Bone marrow (tissue), 2 donors: ENCODE measurements around the gene DOP1A.

Experiments
- DNase-seq, 2 donors: peaks; one replicate each; lab custom pipeline; 2025; lab: John Stamatoyannopoulos, UW

Gene DOP1A

DNA sequence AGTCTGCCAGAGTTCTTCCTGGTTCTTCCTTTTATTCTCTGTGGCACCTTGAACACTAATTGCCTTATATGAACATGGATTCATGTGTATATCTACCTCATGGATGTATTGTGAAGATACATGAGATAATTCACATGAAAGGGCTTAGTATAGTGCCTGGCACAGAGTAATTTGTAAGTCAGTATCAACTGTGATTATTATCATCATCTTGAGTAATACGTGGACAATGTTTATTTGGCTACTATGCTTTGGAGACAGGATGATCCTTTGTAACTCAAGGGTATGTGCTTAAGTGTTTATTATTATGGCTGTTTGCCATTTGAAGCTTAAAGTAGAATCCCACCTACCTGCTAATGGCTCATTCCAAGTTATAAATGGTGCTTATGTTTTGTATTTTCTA lies 16.0 kb downstream of the DOP1A start:
- DNase-seq = no peak

DNA sequence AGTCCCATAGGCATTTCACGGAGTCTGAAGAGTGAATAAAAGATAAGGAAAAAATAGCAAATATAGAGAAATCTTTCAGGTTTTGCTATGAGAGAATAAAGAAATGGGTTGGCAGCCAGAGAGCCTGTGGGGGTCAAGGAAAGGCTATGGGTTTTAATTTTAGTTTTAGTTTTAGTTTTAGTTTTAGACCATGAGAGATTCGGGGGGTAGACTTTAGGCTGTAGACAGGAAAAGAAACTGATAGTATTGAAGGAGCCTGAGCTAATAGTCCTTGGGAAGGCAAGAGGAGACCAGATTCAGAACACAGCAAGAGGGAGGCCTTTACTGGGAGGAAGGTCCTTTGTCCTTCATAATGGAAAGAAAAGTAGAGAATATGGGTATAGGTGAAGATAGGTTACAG lies 19.3 kb downstream of the DOP1A start:
- peak in 1 of 2 donors; percentile 16 for DNase-seq

DNA sequence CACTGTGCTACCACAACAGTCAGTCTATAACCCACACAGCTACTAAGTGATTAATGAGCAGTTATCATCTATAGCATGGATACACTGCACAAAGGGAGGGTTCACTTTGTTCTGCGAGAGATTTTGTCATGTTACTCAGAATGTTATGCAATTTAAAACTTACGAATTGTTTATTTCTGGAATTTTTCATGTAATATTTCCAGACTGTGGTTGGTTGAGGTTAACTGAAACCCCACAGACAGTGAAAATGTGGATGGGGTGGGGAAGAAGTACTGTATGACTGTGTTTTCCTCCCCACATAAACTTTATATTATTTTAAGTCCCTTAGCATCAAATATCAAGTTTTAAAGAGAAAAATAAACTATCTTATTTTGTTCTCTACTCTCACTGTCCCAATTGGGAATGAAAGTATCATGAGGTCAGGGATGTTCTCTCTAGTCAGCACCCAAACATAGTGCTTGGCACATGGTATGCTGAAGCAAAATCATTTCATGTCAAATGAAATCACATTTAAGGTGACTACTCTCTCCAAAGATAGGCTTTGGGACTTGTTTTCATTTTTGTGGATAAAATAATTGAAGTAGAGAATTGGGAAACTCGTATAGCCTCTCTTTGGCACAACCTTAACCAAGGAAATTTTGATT lies 25.4 kb downstream of the DOP1A start:
- DNase-seq = no peak

DNA sequence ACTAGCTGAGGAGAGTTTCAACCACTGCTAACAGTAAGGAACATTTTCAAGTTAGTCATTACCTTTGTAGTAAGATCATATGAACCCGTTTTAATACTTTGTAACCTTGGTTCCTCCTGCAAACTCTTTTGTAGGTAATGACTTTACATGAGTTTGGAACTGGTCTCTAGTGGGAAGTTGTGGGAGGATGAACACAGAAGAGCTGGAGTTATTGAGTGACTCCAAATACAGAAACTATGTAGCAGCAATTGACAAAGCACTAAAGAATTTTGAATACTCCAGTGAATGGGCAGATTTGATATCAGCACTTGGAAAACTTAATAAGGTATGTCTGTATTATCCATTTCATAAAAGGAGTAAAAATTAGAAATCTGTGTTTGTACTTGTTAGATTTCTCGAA lies 29.3 kb downstream of the DOP1A start:
- no peak for DNase-seq

DNA sequence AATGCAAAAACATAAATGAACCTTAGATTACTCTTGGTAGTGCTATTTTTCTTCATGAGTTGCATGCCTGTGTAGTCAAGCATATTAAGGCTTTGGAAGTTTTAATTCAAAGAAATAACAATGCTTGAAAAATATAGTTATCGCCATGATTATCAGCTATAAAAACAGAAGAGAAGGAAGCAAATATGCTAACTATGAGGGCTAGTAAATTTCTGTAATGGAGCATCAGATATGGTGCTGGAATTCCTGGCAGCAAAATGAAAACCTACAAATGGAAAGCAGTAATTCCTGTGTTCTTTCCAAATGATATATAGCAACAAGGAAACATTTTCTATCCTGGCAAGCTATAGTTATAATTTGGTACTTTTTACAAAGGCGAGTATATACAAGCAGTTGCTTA lies 29.7 kb downstream of the DOP1A start:
- DNase-seq = no peak

DNA sequence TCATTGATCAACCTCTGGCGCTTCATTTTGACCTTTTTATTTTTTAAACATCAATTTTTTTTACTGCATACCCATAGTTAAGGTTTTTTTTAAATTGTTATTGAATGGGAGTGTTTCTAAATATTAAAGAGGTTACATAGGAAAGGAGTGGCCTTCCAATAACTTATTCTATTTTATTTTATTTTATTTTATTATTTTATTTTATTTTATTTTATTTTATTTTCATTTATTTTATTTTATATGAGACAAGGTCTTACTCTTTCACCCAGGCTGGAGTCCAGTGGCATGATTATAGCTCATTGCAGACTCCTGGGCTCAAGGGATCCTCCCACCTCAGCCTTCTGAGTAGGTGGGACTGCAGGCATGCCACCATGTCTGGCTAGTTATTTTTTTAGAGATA lies 30.2 kb downstream of the DOP1A start:
- no peak for DNase-seq

DNA sequence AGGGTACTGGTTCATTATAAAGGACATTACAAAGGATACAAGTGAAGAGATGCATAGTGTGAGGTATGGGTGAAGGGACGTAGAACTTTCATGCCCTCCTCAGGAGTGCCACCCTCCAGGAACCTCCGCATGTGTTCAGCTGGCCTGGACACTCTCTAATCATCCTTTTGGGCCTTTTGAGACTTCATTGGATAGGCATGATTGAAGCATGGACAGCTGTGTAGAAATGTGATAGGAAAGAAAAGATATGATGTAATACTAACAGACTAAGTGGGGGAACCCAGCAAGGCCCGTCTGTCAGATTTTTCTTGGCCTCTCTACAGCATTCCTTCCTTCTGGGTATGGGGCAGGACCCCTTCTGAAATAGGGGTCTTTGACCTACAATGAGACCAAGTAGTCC lies 31.1 kb downstream of the DOP1A start:
- DNase-seq = no peak

DNA sequence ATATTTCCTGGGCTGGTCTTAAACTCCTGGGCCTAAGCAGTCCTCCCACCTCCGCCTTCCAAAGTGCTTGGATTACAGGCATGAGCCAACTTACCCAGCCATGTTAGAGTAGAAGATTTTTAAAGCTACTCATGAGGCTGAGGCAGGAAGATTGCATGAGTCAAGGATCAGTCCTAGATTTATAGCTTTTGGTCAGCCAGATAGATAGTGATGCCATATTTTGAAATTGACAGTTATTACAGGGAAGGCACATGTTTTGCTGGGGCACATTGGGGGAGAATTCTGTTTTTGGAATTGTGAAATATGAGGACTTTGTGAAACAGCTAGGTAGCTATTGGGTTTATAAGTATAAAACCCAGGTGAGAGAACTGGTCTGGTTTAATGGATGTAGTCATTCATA lies 40.9 kb downstream of the DOP1A start:
- no peak for DNase-seq

DNA sequence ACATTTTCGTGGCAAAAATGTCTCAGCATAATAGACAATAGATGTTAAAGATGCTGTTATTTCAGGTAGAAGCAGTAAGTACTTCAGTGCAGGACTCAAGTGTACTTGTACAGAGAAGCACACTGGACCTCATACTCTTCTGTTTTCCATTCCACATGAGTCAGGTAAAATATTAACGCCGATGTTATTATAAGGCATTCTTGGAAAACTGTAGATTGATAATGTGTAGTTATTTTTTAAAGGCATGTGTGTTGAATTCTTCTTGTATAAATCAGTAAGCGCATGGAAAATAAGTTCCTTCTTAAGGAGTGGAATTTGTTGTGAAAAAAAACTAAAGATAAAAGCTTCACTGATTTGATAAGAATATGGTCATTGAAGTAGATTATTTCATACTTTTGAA lies 45.8 kb downstream of the DOP1A start:
- no peak for DNase-seq

DNA sequence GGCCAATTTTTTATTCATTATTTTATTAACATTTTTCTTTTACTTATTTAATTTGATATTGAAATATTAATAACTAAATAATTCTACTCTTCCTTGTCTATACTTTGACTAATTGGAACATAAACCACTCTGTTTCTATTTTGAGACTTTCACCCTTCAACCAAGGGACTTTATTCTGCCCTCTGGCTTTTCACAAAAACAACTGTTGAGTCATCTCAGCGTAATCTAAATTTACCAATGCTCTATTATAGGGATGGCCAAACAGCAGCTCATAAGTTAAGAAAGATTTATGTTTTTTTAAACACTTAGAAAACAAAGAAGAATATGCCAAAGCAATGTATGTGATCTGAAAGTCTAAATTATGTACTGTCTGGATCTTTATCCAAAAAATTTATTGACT lies 46.7 kb downstream of the DOP1A start:
- no peak for DNase-seq

DNA sequence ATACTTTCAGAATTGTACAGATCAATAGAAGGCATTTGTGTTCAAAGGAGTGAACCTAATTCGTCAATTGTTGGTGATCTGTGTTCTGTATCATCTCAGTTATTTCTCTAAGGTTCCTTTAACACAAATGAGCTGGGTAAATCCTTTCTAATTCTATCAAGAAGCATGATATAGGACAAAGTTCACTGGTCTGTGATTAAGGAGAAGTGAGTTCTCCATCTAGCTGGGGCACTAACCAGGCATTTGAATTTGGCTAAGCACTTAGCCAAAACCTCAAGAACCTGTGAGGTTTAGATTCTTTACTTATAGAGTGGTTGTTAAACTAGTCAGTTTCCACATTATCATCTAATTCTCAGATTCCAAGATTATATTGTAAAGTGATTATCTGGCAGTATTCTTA lies 50.3 kb downstream of the DOP1A start:
- no peak for DNase-seq

DNA sequence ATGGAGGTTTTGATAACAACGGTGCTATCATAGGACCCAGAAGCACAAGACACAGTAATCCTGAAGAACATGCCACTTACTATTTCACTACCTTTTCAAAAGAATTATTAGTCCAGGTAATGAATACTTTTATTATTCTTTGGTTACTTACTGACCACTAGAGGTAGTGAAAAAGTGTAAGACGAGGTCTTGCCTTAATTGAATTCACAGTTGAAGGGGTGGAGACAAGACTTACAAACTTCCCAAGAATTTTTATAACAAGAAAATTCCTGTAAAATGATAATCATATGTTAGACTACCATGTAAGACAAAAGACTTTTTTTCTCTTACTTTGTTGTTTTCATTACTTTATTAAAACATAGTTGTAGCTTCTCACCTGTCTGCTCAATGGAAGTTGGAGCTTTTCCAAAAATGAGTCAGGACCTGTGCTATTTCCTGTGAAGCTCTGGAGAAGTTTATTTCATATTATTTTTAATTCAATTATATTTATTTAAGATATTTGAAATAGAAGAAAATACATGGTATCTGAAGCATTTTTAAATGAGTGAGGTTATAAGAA lies 52.4 kb downstream of the DOP1A start:
- DNase-seq = no peak

DNA sequence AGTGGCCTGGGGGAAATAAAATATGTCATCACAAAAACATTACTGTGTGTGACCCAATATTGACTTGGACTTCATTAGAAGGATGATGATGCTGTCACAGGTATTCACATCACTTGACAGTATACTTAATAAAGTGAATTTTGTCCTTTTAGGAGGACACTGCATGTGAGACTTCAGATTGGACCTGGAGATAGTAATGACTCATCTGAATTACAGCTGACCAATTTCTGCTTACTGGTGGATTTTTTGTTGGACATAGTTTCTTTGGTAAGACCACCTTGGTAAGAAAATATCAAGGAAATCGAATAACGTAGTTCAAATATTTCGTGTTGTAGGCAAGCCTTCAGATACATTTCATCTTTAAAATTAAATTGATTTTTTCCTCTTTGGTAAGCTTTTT lies 57.1 kb downstream of the DOP1A start:
- DNase-seq = no peak

DNA sequence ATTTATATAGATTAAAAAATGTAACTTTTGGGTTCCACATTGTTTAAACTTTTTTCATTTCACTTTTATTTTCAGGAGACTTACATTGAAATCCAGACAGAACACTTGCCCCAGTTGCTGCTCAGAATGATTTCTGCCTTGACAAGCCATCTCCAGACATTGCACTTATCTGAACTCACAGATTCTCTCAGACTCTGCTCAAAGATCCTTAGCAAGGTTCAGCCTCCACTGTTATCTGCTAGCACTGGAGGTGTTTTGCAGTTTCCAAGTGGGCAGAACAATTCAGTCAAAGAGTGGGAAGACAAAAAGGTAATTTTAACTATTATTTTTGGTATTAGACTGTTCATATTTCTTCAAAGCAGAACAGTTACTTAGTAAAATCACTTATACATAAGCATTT lies 58.0 kb downstream of the DOP1A start:
- DNase-seq = no peak

DNA sequence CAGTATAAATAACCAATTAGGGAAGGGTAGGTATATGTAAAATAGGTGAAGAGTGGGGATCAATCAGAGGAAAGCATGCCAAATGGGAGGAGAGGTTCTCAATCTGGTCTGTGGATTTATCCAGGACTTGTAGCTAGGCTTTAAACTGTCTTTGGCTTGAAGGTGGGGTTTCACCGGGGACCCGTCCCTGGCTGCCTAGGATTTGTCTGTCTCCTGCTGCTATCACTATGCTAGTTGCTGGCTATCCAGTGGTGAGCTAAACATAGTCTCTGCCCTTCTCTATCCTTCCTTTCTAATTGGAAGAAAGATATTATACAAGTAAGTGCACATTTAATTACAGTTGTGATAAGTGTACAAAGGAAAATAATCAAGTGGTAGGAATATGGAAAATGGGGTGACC lies 58.8 kb downstream of the DOP1A start:
- DNase-seq = no peak

DNA sequence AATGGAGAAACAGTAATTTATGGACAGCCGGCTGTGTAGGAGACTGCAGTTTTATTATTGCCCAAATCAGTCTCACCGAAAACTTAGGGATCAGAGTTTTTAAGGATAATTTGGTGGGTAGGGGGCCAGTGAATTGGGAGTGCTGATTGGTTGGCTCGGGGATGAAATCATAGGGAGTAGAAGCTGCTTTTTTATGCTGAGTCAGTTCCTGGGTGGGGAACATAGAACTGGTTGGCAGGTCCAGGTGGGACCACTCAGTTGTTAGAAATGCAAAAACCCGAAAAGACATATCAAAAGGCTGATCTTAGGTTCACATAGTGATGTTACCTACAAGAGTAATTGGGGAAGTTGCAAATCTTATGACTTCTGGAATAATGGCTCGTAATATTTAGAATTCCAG lies 59.3 kb downstream of the DOP1A start:
- no peak for DNase-seq

DNA sequence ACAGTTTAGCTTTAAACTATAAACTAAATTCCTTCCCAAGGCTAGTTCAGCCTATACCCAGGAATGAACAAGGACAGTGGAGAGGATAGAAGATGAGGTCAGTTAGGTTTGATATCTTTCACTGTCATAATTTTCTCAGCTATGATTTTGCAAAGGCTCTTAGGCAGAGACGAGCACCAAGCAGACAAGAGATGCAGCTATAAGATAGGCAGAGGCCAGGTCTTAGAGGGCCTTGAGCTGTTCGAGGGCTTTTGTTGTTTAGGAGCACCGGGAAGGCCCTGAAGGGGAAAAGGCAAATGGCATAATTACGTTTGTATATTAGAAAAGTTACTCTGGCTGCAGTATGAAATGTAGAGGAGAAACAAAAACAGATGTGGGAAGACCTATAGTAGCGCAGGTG lies 59.8 kb downstream of the DOP1A start:
- DNase-seq = no peak

DNA sequence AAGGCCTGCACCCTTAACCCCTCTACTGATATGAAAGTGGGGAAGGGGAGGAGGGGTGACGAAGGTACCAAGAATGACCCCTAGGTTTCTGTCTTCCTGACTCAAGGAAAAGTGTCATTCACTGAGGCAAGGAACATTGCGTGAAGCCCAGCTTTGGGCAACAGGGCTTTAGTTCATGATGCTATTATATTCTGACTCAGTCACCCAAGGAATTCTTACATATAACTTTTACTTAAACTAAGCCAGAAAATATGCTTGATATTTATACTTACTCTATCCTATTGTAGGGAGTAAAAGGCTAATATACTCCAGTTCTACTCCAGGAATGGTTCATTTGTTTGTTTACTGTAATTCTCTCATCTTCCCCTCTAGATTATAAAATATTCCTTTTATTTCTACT lies 60.5 kb downstream of the DOP1A start:
- no peak for DNase-seq

DNA sequence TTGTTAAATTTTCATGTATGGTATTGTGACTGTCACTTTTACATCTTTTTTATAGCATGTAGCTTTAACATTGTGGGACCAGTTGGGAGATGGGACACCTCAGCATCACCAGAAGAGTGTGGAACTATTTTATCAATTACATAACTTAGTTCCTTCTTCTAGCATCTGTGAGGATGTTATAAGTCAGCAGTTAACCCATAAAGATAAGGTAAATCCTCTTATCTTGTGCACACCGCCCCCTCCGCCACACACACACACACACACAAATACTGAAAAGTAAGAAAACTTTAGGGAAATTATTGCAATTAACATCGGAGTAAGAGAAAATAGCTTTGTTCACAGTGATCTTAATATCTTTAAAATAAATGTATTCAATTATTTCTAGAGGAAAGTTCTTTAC lies 64.7 kb downstream of the DOP1A start:
- no peak for DNase-seq

DNA sequence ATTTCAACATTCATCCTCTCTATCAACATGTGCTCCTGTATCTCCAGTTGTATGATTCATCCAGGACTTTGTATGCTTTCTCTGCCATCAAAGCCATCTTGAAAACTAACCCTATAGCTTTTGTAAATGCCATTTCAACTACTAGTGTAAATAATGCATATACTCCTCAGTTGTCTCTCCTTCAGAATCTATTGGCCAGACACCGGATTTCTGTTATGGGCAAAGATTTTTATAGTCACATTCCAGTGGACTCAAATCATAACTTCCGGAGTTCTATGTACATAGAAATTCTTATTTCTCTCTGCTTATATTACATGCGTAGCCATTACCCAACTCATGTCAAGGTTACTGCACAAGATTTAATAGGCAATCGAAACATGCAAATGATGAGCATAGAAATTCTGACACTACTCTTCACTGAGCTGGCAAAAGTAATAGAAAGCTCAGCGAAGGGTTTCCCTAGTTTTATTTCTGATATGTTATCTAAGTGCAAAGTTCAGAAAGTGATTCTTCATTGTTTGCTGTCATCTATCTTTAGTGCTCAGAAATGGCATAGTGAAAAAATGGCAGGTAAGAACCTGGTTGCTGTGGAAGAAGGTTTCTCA lies 70.7 kb downstream of the DOP1A start:
- no peak for DNase-seq

DNA sequence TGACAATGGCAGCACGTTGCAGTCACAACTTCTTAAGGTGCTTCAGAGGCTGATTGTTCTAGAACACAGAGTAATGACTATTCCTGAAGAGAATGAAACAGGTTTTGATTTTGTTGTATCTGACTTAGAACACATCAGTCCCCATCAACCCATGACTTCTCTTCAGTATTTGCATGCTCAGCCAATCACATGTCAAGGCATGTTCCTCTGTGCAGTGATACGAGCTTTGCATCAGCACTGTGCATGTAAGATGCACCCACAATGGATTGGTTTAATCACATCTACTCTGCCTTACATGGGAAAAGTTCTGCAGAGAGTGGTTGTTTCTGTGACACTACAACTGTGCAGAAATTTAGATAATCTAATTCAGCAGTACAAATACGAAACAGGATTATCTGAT lies 71.3 kb downstream of the DOP1A start:
- DNase-seq = no peak

DNA sequence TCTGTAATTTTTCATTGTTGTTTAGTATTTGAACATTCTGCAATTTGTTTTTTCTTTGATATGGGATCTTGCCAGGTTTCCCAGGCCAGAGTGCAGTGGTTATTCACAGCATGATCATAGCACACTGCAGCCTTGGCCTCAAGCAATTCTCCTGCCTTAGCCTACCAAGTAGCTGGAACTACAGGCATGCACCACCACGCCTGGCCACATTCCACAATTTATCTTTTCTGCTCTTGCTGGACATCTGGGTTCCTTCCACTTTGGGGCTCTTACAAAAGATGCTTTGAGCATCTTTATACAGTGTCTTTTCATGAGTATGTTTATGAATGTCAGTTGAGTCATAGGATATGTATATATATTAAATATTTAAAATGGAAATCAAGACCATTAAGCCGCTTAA lies 83.6 kb downstream of the DOP1A start:
- DNase-seq = no peak

DNA sequence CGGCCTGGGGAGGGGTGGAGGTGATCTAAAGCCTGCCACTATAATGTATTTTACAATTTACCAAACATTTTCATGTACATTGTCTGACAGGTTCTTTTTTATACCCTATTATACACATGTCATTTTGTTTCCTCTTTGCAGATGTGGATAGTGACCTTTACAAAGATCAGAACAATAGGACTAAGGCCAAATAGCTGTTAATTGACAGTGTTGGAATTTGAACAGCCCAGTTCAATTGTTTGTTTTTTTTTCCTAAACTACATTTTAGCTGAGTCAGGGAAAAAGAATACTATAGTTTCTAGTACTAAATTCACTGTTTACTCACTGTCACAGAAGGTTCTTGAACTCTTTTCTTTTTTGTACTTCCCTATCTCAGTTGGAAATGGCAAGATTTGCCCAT lies 85.4 kb downstream of the DOP1A start:
- no peak for DNase-seq

DNA sequence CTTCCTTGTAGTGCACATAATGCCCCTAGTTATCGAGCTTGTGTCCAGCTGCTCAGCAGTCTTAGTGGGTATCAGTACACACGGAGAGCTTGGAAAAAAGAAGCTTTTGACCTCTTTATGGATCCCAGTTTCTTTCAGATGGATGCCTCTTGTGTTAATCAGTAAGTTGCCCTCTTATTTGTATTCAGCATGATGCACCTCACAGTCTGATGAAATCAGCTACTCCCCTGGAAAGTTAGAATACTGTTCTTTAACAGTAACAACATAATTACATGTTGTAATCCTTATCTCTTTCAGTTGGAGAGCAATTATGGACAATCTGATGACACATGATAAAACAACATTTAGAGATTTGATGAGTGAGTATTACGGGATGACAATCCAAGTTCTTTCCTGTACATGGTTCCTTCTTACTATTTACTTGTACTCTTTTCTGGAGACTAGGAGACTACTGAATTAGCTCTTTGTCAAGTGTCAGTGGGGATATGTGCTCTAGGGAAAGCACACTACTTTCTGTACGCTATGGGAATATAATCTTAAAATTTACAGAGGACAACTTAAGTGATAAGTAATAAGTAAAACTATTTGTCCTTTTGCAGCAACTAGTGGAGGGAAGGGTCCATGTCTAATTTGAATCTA lies 86.5 kb downstream of the DOP1A start:
- no peak for DNase-seq
